Sigmoid colon (tissue), 4 donors: Measurements from ENCODE around the gene TOP2A.
"Not testable (repeated sequence)": the region's sequence is repeated elsewhere in the genome, so short reads cannot be mapped to it uniquely, and the experiment has no call there.

ENCODE experiments used
- CTCF ChIP-seq, 4 experiments: fragments of 450-650 bp in 3 of 4; fragments of 200-600 bp in 1 of 4; IDR thresholded peaks; one replicate each; pipeline ENCODE4 v1.5.1; 2016 to 2019; ENCODE audit warnings: antibody characterized with exemption in 4 of 4, mild to moderate bottlenecking in 3 of 4, moderate library complexity in 2 of 4
- EP300 ChIP-seq, 4 donors: sonication (generic); formaldehyde crosslinking; IDR thresholded peaks; one replicate each; pipeline ENCODE4 v1.6.1; 2017; ENCODE audit warnings: antibody characterized with exemption in 4 of 4
- POLR2AphosphoS5 ChIP-seq, 4 donors: sonication (generic); formaldehyde crosslinking; IDR thresholded peaks; one replicate each; pipeline ENCODE4 v1.6.1; 2017; ENCODE audit warnings: antibody characterized with exemption in 4 of 4

GRCh38 chr17:40372644-40373043 is 45.1 kb downstream of the TOP2A start:
- not testable (repeated sequence) for TF ChIP-seq CTCF, EP300, POLR2AphosphoS5 (IDR thresholded peaks at IDR 0.05)
